Activated CD4-positive, alpha-beta T cell treated with anti-CD3 and anti-CD28 coated beads, Interleukin-2, amount 50 U/mL, for 4 hours (primary cell): ENCODE measurements around the gene ANKRD17.

Source experiments
- DNase-seq, 2 experiments: peaks; one replicate each; pipeline ENCODE4 v3.0.0-alpha.2; 2020

The ANKRD17 gene

DNA sequence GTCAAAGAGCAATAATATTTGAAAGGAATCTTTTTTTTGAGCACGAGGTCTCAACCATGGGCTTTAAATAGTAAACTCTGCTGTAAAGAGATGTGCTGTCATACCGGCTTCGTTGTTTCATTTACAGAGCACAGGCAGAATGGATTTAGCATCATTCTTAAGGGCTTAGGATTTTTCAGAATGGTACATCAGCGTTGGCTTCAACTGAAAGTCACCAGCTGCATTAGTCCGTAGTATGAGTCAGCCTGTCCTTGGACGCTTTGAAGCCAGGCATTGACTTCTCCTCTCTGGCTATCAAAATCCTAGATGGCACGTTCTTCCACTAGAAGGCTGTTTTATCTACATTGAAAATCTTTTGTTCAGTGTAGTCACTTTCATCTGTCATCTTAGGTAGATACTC is 212.7 kb downstream of the ANKRD17 start:
- no peak for DNase-seq

DNA sequence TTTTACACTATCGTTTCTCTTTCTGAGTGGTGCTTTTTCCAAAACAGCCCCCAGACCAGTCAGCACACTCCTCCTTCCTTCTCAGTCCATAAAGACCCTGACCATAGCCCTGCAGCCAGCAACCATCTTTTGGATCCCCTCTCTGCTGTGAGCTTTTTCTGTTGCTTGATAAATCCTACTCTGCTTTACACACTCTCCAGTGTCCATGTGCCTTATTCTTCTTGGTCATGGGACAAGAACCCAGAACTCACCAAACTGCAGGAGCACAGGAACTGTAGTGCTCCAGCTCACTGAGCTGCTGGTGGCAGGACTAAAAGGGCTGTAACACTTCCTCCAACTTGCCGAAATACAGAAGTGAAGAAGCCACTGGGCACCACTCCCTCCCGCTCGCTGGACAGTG is 221.5 kb downstream of the ANKRD17 start:
- no peak for DNase-seq

DNA sequence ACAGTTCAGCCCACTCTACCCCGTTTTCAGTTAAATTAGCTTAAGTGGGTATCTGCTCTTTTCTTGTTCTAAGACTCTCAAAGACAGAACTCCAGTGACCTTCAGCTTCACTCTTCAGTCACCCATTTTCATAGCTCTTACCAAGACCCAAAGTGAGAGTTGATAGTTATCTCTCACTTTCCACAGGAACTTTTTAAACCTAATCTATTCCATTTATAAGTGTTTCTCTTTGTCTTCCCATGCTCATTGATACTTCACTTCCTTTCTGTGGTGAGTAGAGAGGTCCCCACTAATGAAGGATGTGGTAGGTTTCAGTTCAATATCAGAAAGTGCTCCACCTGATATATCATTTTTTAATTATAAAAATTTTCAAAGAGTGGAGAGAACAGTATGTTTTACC is 222.5 kb downstream of the ANKRD17 start:
- no peak for DNase-seq

DNA sequence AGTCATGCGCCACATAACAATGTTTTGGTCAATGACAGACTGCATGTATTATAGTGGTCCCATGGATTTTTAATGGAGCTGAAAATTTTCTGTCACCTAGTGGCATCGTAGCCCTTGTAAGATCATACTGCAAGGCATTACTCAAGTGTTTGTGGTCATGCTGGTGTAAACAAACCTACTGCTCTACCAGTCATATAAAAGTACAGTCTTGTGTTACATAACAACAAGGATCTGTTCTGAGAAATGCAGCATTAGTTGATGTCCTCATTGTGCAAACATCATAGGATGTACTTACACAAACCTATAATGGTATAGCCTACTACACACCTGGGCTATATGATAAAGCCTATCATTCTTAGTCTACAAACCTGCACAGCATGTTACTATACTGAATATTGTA is 223.7 kb downstream of the ANKRD17 start:
- DNase-seq = no peak

DNA sequence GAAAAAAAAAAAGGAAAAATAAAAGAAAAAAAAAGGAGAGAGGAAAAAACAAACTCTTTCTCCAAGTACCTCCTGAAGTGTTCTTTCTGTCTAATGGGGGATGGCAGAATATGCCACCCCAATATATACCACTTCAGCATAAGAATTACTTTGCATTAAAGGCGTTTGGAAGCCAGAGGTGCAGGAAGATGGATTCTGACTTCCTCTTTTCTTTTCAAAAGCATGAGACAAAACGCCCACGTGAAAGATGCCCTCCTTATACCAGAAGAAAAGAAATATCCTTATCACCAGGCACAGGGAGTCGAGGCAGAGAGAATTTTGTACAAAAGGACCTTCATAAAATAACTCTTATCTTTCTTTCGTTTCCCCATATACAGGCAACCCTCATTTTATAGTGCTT is 230.0 kb downstream of the ANKRD17 start:
- DNase-seq = no peak
